NB4 (cell line): ENCODE measurements around the gene MED20.

Experiments used
- DNase-seq: peaks from one replicate; pipeline ENCODE4 v3.0.0; 2010; ENCODE audit warnings: low read depth
- H3K4me3 ChIP-seq: one replicate; pipeline ENCODE4 v1.5.1; 2011; ENCODE audit warnings: mild to moderate bottlenecking, low read depth, low read length, moderate library complexity
- CTCF ChIP-seq: IDR thresholded peaks from one replicate; pipeline ENCODE4 v1.5.1; 2012; ENCODE audit warnings: low read depth, low read length
- MAX ChIP-seq: IDR thresholded peaks from 2 replicates; pipeline ENCODE4 v1.6.1; 2011; ENCODE audit warnings: low read depth, low read length
- MYC ChIP-seq: IDR thresholded peaks from 2 replicates; pipeline ENCODE4 v1.6.1; 2011; ENCODE audit warnings: low read depth, low read length
- POLR2A ChIP-seq: IDR thresholded peaks from 2 replicates; pipeline ENCODE4 v1.6.1; 2011; ENCODE audit warnings: mild to moderate bottlenecking; ENCODE audit not compliant: insufficient read length; ENCODE audit errors: extremely low read depth

The MED20 gene

GRCh38 chr6:41935193-41935574, 14.2 kb upstream of the MED20 start:
- TF ChIP-seq CTCF: no peak
- TF ChIP-seq POLR2A: no peak
- TF ChIP-seq MYC: no peak
- TF ChIP-seq MAX: no peak
- peak overlapping the region; percentile 17 for H3K4me3 ChIP-seq
- DNase-seq: peak; percentile 43

GRCh38 chr6:41934278-41935192, 13.6 kb upstream of the MED20 start:
- TF ChIP-seq MYC: peak; percentile 28; the same call in 1 of the 2 replicates
- no peak for TF ChIP-seq MAX
- peak; percentile 15 for TF ChIP-seq POLR2A
- TF ChIP-seq CTCF: no peak
- H3K4me3 ChIP-seq: peak overlapping the region; percentile 17
- DNase-seq: peak; percentile 87

- DNase-seq: no peak
- H3K4me3 ChIP-seq: no peak overlapping the region
- TF ChIP-seq MAX (no peak), POLR2A (no peak), CTCF (no peak), MYC (no peak)
Observed at GRCh38 chr6:41932378-41932777, 11.4 kb upstream of the MED20 start.

GRCh38 chr6:41931792-41932191, 10.9 kb upstream of the MED20 start:
- no peak for DNase-seq
- H3K4me3 ChIP-seq: no peak overlapping the region
- TF ChIP-seq MAX (no peak), CTCF (no peak), POLR2A (no peak), MYC (no peak)

- no peak overlapping the region for H3K4me3 ChIP-seq
- DNase-seq: peak; percentile 30
- TF ChIP-seq MAX (no peak), POLR2A (no peak), CTCF (no peak), MYC (no peak)
Observed at GRCh38 chr6:41929924-41930323, 9.0 kb upstream of the MED20 start.
